Large intestine (tissue), 3 donors: ENCODE results near the gene FSTL4. TPM values are rescaled to one million over a fixed set of nuclear protein-coding genes. Genes with fewer than 3 reads are reported as not detected.

ENCODE experiments used
- DNase-seq, 2 donors: peaks; one replicate each; pipeline versions ENCODE4 v3.0.0 to v3.0.0-alpha.2; 2013
- H3K27ac ChIP-seq: one replicate; pipeline ENCODE4 v1.5.1; 2013; ENCODE audit warnings: low read length
- H3K27me3 ChIP-seq: 2 replicates; pipeline ENCODE4 v1.6.1; 2013; ENCODE audit warnings: low read length; ENCODE audit not compliant: control insufficient read depth, insufficient read depth
- H3K36me3 ChIP-seq: 2 replicates; pipeline ENCODE4 v1.6.1; 2013; ENCODE audit warnings: low read length; ENCODE audit not compliant: control insufficient read depth, insufficient read depth
- H3K4me1 ChIP-seq: one replicate; pipeline ENCODE4 v1.6.1; 2013; ENCODE audit warnings: low read length; ENCODE audit not compliant: control insufficient read depth, insufficient read depth
- H3K4me3 ChIP-seq: one replicate; pipeline ENCODE4 v1.5.1; 2013; ENCODE audit warnings: low read length
- H3K9me3 ChIP-seq: one replicate; pipeline ENCODE4 v1.6.1; 2013; ENCODE audit warnings: mild to moderate bottlenecking, low read depth, low read length, moderate library complexity; ENCODE audit not compliant: control insufficient read depth
- WGBS: methylation state at CpG from one replicate; pipeline ENCODE4 v1.1.5; 2013; ENCODE audit warnings: low lambda C conversion rate; ENCODE audit not compliant: insufficient coverage; 5-methylcytosine and 5-hydroxymethylcytosine counted together
- polyA plus RNA-seq: library from polyadenylated mRNA; unstranded; fragments of 120-200 nt; gene quantifications from one replicate; pipeline ENCODE4 v1.2.1, GENCODE V29; 2013

FSTL4 gene
- polyA plus RNA-seq, 1 donor = 1.4 TPM

DNA sequence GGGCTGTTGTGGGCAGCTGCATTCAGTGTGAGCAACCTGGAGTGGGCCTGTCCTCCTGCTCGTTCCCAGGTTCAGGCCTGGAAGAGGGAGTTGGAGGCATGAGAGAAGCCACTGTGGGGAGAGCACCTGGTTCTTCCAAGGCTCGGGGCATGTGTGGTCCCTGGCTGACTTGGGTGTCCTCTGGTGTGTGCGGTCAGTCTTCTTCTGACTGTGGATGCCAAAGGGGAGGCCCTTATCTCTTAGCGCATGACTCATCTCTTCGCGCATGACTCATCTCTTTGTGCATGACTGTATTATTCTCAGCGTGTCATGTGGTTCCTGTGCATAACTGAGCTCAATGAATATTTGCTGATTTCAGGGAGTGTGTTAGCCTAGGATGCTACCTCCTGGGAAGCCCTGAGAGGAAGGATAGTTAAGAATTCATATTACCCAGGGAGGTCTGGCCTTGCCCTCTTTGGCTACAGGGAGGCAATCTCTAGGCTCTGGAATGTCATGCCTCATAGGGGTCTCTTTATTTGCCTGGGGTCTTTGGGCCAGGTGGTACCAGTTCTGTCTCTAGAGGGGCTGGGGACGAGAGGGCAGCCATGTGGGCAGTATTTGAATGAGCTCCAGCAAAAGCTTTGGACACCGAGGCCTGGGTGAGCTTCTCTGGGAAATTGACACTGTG is 371.8 kb downstream of the FSTL4 start:
- WGBS = no CpG with 5 or more reads among the region's 9 CpGs
- Histone ChIP-seq H3K4me1 (peaks cover 11% of the 10 kb centered on the region), H3K27ac (no peak overlapping the region), H3K9me3 (no peaks in the 10 kb centered on the region), H3K4me3 (no peak overlapping the region), H3K36me3 (no peaks in the 10 kb centered on the region), H3K27me3 (peaks cover 3% of the 10 kb centered on the region)
- peak; percentile 57 to 75 for DNase-seq

GRCh38 chr5:133238426-133239205 is 373.7 kb downstream of the FSTL4 start:
- DNase-seq = no peak
- no peaks in the 10 kb centered on the region for H3K4me1 ChIP-seq
- H3K36me3 ChIP-seq = no peaks in the 10 kb centered on the region
- H3K9me3 ChIP-seq = no peaks in the 10 kb centered on the region
- peaks cover 3% of the 10 kb centered on the region for H3K27me3 ChIP-seq
- H3K4me3 ChIP-seq = no peak overlapping the region
- no peak overlapping the region for H3K27ac ChIP-seq
- WGBS = no CpG with 5 or more reads among the region's 35 CpGs

GRCh38 chr5:133236976-133237375 is 375.4 kb downstream of the FSTL4 start:
- H3K4me3 ChIP-seq = no peak overlapping the region
- no peak for DNase-seq
- H3K36me3 ChIP-seq = no peaks in the 10 kb centered on the region
- peaks cover 7% of the 10 kb centered on the region for H3K4me1 ChIP-seq
- H3K9me3 ChIP-seq = no peaks in the 10 kb centered on the region
- WGBS = no CpG with 5 or more reads among the region's 12 CpGs
- no peak overlapping the region for H3K27ac ChIP-seq
- H3K27me3 ChIP-seq = peaks cover 3% of the 10 kb centered on the region

- peaks cover 8% of the 10 kb centered on the region for H3K4me1 ChIP-seq
- no peak for DNase-seq
- no peaks in the 10 kb centered on the region for H3K36me3 ChIP-seq
- peaks cover 3% of the 10 kb centered on the region for H3K27me3 ChIP-seq
- WGBS = no CpG with 5 or more reads among the region's 8 CpGs
- no peak overlapping the region for H3K4me3 ChIP-seq
- no peak overlapping the region for H3K27ac ChIP-seq
- H3K9me3 ChIP-seq = no peaks in the 10 kb centered on the region
These were observed 375.8 kb downstream of the FSTL4 start for GRCh38 chr5:133236541-133236951.

- Histone ChIP-seq H3K36me3 (no peaks in the 10 kb centered on the region), H3K4me3 (no peak overlapping the region), H3K9me3 (no peaks in the 10 kb centered on the region), H3K27me3 (peaks cover 3% of the 10 kb centered on the region), H3K4me1 (peaks cover 8% of the 10 kb centered on the region), H3K27ac (no peak overlapping the region)
- WGBS = 60% methylated on average over 1 of the region's 9 CpGs
- no peak for DNase-seq
These were observed 376.5 kb downstream of the FSTL4 start for GRCh38 chr5:133235696-133236426.

DNA sequence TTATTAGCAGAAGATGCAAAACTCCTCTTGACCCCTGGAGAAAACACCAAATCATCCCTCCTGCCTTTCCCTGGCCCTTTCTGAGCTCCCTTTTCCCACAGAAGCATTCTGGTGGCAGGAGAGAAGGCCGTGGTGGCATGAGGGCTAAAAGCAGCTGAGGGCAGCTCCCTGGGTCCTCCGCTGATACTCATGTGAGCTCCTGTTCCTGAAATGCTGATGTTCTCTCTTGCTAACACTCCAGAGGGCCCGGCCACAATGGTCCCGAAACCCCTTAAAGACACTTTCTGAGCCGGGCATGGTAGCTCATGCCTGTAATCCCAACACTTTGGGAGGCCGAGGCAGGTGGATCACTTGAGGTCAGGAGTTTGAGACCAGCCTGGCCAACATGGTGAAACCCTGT is 377.4 kb downstream of the FSTL4 start:
- H3K9me3 ChIP-seq = no peaks in the 10 kb centered on the region
- H3K4me3 ChIP-seq = no peak overlapping the region
- H3K27ac ChIP-seq = no peak overlapping the region
- H3K36me3 ChIP-seq = no peaks in the 10 kb centered on the region
- WGBS = no CpG with 5 or more reads among the region's 6 CpGs
- H3K27me3 ChIP-seq = peaks cover 3% of the 10 kb centered on the region
- peaks cover 8% of the 10 kb centered on the region for H3K4me1 ChIP-seq
- DNase-seq = no peak

DNA sequence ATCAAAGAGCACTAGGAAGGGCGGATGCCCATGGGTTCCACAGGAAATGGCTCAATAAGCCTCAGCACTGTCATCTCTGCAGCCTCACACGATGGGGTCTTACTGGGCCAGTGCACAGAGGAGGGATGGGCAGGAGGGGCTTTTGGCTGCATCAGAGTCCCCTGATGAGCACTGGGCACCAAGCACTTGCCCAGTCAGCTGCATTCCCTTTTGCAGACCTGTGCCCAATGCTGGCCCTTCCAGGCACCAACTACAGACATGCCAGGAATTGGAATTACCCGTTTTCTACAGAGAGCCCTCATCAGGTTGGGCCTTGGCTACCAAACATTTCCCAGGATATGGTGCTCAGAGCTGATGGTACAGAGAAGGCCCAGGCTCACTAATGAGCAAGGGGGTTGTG is 378.1 kb downstream of the FSTL4 start:
- Histone ChIP-seq H3K27me3 (peaks cover 3% of the 10 kb centered on the region), H3K27ac (no peak overlapping the region), H3K9me3 (no peaks in the 10 kb centered on the region), H3K4me1 (peaks cover 8% of the 10 kb centered on the region), H3K4me3 (no peak overlapping the region), H3K36me3 (no peaks in the 10 kb centered on the region)
- no peak for DNase-seq
- WGBS = no CpG with 5 or more reads among the region's 3 CpGs

- H3K4me3 ChIP-seq = no peak overlapping the region
- no peak overlapping the region for H3K27ac ChIP-seq
- H3K27me3 ChIP-seq = peaks cover 3% of the 10 kb centered on the region
- WGBS = 100% methylated on average over 1 of the region's 9 CpGs
- DNase-seq = no peak
- peaks cover 8% of the 10 kb centered on the region for H3K4me1 ChIP-seq
- no peaks in the 10 kb centered on the region for H3K36me3 ChIP-seq
- no peaks in the 10 kb centered on the region for H3K9me3 ChIP-seq
These were observed 378.7 kb downstream of the FSTL4 start for GRCh38 chr5:133233616-133234015.

DNA sequence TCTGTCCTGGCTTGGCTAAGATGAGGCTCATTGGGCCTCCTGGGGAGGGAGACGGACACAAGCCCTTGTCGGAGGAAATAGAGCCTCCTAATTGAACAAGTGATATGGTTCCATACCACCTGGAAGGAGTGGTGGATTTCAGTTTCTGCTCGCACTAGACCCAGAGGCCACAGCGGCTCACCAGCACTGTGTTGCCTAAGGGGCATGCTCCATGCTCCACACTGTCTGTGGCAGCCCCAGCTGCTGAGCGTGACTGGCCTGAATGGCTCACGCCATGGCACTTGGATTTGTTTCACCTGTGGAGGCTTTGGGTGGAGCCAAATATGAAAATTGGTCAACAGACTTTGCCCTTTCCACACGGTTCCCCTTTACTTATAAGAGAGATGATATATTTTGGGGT is 379.4 kb downstream of the FSTL4 start:
- no peak overlapping the region for H3K27ac ChIP-seq
- peaks cover 3% of the 10 kb centered on the region for H3K27me3 ChIP-seq
- no peak for DNase-seq
- H3K36me3 ChIP-seq = no peaks in the 10 kb centered on the region
- H3K4me1 ChIP-seq = peaks cover 8% of the 10 kb centered on the region
- WGBS = no CpG with 5 or more reads among the region's 7 CpGs
- H3K9me3 ChIP-seq = no peaks in the 10 kb centered on the region
- no peak overlapping the region for H3K4me3 ChIP-seq

GRCh38 chr5:133232435-133232834 is 379.9 kb downstream of the FSTL4 start:
- H3K36me3 ChIP-seq = no peaks in the 10 kb centered on the region
- H3K4me1 ChIP-seq = peaks cover 8% of the 10 kb centered on the region
- WGBS = no CpG with 5 or more reads among the region's 3 CpGs
- peaks cover 3% of the 10 kb centered on the region for H3K27me3 ChIP-seq
- no peak overlapping the region for H3K27ac ChIP-seq
- no peak overlapping the region for H3K4me3 ChIP-seq
- DNase-seq = peak in 1 of 2 donors; percentile 33
- no peaks in the 10 kb centered on the region for H3K9me3 ChIP-seq
